ENCODE data around the gene RNF187.

GRCh38 chr1:228542981-228543380, 55.8 kb downstream of the RNF187 start:
- TF ChIP-seq, protein P1, sequence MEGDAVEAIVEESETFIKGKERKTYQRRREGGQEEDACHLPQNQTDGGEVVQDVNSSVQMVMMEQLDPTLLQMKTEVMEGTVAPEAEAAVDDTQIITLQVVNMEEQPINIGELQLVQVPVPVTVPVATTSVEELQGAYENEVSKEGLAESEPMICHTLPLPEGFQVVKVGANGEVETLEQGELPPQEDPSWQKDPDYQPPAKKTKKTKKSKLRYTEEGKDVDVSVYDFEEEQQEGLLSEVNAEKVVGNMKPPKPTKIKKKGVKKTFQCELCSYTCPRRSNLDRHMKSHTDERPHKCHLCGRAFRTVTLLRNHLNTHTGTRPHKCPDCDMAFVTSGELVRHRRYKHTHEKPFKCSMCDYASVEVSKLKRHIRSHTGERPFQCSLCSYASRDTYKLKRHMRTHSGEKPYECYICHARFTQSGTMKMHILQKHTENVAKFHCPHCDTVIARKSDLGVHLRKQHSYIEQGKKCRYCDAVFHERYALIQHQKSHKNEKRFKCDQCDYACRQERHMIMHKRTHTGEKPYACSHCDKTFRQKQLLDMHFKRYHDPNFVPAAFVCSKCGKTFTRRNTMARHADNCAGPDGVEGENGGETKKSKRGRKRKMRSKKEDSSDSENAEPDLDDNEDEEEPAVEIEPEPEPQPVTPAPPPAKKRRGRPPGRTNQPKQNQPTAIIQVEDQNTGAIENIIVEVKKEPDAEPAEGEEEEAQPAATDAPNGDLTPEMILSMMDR (IDR thresholded peaks at IDR 0.05 in 2 of 3, conservative IDR thresholded peaks at IDR 0.05 in 1 of 3; ENCODE audit: control insufficient read depth in 2 of 3, extremely low read depth in 1 of 3, insufficient read depth in 1 of 3, low read depth in 3 of 3, low read length in 3 of 3), result no peak
- TF ChIP-seq TAF1 (IDR thresholded peaks at IDR 0.05; ENCODE audit: borderline replicate concordance, low read depth, low read length) (no peak), POU2F2 (IDR thresholded peaks at IDR 0.05; ENCODE audit: borderline replicate concordance, low read depth, low read length) (no peak), USF2 (IDR thresholded peaks at IDR 0.05; ENCODE audit: borderline replicate concordance, low read depth, low read length) (no peak), EZH2 (IDR thresholded peaks at IDR 0.05; ENCODE audit: borderline replicate concordance, control insufficient read depth, low read depth, low read length) (no peak), HDGF (IDR thresholded peaks at IDR 0.05) (no peak), RAD21 (IDR thresholded peaks at IDR 0.05; ENCODE audit: insufficient read depth, low read depth, low read length) (no peak), CHD2 (IDR thresholded peaks at IDR 0.05; ENCODE audit: borderline replicate concordance, low read depth, low read length) (no peak), CREB1 (IDR thresholded peaks at IDR 0.05; ENCODE audit: low read depth) (no peak), ZNF217 (IDR thresholded peaks at IDR 0.05) (no peak), BCL3 (IDR thresholded peaks at IDR 0.05; ENCODE audit: borderline replicate concordance, insufficient read depth, low read depth, low read length, poor library complexity, severe bottlenecking) (no peak), SUZ12 (IDR thresholded peaks at IDR 0.05; ENCODE audit: unreplicated experiment) (no peak)
- TF ChIP-seq, protein P2, sequence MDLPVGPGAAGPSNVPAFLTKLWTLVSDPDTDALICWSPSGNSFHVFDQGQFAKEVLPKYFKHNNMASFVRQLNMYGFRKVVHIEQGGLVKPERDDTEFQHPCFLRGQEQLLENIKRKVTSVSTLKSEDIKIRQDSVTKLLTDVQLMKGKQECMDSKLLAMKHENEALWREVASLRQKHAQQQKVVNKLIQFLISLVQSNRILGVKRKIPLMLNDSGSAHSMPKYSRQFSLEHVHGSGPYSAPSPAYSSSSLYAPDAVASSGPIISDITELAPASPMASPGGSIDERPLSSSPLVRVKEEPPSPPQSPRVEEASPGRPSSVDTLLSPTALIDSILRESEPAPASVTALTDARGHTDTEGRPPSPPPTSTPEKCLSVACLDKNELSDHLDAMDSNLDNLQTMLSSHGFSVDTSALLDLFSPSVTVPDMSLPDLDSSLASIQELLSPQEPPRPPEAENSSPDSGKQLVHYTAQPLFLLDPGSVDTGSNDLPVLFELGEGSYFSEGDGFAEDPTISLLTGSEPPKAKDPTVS (IDR thresholded peaks at IDR 0.05; ENCODE audit: low read depth, low read length), result no peak
